ENCODE measurements around the gene AIG1. TPM values are rescaled to one million over a fixed set of nuclear protein-coding genes. Genes with fewer than 3 reads are reported as not detected.
"Not testable (repeated sequence)": the region's sequence is repeated elsewhere in the genome, so short reads cannot be mapped to it uniquely, and the experiment has no call there.

The AIG1 gene
- total RNA-seq, 1 donor from 2014 or later: 81.4 TPM

DNA sequence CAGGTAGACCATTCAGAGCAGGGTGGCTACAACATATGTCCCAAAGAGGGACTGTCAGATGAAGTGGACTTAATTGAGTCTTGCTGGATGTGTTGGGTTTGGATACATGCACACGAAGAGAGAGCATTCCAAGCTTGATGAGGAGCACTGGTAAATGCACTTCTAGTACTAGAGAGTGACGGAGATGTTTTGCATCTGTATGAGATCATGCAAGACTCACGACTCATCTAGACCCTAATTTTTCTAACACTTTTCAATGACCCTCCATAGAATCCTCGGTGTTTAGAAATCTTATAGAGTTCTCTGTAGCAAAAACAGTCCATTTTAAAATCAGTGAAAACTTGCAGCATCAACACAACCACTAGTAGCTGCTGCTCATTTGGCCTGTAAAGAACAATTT lies 4.8 kb upstream of the AIG1 start:
- DNase-seq (ENCODE audit: low spot score): no peak

- DNase-seq (ENCODE audit: low spot score): no peak
These were observed 1.7 kb upstream of the AIG1 start for GRCh38 chr6:143058987-143059386.

DNA sequence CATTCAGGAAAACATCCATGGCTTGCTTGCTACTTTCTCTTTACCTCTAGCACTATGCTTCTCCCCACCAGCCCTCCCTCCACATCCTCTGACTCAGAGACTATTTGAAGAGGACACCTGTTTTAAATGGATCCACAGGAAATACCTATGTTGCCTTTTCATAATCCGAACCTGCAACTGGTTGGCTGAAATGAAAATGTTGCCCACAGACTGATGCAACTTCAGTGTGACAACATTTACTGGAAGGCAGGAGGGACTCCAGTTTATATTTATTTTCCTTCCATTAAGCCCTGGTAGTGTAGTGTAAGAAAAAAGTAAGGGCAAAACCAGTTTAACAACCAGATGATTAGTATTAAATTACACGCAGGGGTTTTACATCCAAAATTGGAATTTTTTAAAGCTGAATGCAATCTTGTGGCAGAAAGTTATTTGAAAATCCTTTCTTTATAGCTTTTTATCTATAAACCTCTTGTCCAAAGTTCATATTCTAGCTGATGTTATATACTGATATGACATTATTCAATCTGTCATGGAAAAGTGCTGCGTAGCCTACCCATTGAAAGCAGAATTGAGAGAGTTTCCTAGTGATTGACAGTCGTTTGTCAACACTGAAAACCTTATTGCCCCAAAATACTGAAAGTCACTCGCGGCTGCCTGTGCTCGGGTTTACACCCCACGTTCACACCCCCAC lies 881 bp upstream of the AIG1 start:
- no peak for DNase-seq (ENCODE audit: low spot score)

DNA sequence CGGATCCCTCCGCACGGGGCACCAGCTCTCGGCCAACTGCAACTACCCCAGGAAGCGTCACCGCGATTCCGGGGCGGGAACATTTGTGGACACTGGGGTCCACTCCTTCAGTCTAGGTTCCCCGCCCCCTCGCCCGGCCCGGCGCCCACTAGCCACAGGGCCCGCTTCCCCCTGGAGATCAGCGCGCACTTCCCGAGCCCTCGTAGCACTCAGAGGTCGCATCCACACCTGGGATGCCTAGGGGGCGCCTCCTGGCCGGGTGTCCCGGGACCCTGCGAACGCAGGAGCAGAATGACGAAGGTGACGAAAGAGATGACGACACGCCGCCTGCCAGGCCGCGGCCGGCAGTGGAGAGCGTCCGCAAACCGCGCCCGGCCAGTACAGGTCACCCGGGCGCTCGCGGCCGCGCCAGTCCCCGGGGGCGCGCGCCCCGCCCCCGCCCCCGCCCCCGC lies 309 bp upstream of the AIG1 start:
- DNase-seq (ENCODE audit: low spot score): peak; percentile 76

DNA sequence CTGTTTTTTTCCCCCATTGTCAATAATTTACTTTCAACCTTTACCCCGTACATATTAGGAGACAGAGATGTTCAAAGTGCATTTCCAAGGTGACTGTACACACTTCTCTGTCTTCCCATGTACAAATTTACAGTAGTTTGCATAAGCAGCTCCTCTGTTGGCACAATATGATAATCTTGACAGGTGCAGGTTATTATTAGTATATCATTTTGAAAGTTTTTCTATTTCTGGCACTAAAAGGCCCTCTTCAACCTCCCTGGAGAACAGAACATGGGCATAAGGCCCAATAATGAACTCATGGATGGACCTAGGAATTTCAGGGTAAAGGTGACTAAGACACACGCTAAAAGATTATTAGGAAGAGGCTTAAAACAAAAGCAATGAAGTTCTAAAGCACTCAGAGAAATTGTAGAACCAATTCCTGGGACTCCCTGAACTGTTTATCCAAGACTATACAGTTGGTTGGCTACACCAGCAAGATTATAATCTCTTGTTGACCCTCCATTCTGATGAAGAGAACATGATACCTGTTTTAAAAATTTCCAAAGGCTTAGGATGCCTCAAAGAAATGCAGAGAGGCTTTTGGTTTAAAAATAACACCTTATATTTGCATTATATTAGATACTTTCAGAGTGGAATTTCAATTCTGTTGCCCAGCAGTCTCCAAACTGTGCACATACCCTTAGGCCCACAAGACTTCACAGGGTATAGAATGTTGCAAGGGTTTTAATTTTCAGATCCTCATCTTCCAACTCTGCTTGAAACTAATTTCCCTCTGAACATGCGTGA lies 1.1 kb downstream of the AIG1 start:
- no peak for DNase-seq (ENCODE audit: low spot score)

DNA sequence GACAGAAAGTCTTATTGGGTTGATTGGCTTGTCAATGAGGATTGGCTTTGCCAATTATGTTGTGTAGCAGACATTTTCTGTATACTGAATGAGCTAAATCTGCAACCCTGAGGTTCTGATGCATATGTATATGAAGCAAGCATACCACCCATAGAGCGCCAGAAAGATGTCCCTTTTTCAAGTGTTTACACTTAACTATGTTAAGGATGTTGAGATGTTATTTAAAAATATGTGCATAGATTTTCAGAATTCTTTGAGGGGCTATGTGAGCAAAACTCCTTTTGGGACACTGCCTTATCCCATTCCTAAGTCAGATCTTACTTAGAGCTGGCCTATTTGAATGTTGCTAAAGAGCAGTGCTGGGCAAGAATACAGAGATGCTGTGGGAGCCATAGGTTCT lies 1.9 kb downstream of the AIG1 start:
- DNase-seq (ENCODE audit: low spot score): no peak

DNA sequence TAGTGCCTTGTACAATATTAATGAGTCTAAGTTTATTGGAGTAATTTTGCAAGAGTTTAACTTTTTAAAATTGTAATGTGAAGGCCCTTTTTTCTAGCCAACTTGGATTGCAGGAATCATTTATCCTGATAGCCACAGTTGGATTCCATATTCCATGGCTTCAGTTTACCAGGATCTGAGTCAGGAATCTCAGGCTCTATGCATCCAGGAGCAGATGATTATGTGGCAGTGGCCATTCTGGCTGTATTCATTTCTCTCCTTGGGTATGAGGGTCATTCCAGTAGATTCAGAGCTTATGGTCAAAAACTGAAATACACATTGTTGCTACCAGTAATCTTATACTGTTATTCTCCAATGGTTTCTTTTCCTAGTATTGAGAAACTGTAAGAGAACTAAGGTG lies 2.9 kb downstream of the AIG1 start:
- DNase-seq (ENCODE audit: low spot score): no peak

DNA sequence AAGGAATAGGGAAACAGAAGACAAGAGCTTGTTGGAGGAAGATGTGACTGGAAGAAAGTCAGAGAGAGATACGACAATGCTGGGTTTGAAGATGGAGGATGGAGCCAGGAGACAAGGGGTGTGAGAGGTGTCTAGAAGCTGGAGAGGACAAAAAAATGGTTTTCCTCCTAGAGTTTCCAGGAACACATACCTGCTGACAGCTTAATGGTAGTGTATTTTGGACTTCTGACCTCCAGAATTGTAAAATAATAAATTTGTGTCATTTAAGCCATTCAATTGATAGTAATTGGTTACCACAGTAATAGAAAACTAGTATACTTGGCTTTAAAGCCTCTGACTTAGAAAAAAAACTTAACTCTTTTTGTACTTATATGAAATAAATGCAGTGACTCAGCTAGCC lies 3.6 kb downstream of the AIG1 start:
- DNase-seq (ENCODE audit: low spot score): no peak

DNA sequence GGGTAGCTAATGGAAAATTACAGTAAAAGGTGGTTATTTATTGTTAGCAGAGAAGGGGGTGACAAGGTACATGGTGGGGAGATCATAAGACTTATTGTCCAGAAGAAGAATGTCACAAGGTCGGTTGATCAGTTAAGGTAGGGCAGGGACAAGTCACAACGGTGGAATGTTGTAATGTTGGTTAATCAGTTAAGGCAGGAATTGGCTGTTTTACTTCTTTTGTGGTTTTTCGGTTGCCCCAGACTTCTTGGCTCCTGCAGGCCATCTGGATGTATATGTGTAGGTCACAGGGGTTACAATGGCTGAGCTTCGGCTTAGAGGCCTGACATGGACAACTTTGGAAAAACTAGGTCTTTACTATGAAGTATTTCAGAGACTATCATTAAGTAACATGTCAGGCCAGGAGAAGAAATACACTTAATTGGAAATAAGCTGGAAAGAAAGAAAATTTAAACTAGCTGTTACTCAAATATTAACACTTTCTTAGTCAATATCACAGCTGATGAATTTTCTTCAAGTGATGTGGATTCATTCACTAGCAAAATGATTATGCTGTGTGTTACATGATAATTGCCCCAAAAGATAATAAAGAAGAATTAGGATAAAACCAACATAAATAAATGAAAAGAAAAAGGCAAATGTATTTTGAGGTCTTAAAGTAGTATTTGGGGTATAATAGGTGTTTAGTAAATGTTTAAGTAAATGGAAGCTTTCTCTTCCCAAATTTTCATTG lies 4.4 kb downstream of the AIG1 start:
- no peak for DNase-seq (ENCODE audit: low spot score)

GRCh38 chr6:143068001-143068400 lies 7.3 kb downstream of the AIG1 start:
- DNase-seq (ENCODE audit: low spot score): no peak

- DNase-seq (ENCODE audit: low spot score): no peak
These were observed 13.4 kb downstream of the AIG1 start for GRCh38 chr6:143074101-143074500.

DNA sequence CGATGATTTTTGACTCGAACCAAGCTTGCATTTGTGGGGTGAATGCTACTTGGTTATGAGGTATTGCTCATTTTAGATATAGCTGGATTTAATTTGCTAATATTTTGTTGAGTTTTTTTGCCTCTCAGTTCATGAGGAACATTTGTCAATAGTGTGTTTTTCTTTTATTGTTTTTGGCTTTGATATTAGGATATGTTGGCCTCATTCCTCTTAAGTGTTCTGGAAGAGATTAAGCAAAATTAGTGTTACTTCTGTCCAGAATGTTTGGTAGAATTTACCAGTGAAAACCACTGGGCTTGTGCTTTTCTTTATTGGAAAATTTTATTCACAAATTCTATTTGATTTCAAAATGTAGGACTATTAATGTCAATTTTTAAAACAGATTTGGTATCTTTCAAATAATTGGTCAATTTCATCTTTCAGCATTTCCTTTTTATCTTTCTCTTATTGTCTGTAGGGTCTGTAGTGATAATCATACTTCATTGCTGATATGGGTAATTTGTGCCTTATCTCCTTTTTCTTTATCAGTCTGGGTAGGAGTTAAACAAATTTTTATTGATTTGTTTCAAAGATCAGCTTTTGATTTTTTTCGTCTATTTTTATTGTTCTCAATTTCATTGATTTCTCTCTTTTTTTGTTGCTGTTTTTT lies 14.1 kb downstream of the AIG1 start:
- DNase-seq (ENCODE audit: low spot score): no peak

DNA sequence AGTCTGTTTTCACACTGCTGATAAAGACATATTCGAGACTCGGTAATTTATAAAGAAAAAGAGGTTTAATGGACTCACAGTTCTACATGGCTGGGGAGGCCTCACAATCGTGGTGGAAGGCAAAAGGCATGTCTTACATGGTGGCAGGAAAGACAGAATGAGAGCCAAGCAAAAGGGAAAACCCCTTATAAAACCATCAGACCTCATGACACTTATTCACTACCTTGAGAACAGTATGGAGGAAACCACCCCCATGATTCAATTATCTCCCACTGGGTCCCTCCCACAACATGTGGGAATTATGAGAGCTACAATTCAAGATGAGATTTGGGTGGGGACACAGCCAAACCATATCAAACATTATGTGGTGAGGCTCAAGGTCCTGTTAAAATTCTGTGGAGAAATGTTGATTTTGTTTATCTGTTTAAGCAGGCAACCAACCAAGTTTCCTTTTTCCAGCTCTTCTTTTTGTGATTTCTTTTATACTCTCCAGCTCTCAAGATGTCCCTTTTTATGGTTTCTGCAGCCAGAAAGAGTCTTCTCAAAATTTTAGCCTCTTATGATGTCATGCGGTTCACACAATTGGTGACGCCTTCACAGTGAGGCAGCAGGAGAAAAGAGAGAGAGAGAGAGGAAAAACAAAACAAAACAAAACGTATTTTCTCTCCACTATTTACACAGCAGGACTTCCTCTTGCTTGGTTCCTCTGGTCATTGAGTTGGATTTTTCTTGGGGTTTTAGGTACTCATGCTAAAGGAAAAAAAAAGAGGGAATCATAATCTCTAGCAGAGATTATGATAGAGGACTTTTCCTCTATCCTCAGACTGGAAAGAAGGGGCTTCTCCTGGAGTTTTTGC lies 18.0 kb downstream of the AIG1 start:
- DNase-seq (ENCODE audit: low spot score): no peak

DNA sequence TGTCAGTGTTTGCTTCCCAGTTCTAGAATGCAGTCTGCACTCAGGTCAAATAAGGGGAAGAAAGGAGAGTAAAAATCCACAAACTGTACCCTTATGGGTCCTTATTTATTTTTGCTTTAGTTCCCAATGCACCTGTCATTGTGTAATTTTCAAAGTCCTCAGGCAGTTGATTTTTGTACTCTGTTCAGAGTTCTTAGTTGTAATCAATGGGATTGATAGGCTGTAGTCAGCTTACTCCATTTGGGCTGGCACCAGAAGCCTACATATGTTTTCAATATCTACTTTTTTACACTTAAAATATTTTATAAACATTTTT lies 18.6 kb downstream of the AIG1 start:
- no peak for DNase-seq (ENCODE audit: low spot score)

- DNase-seq (ENCODE audit: low spot score): not testable (repeated sequence)
These were observed 21.6 kb downstream of the AIG1 start for GRCh38 chr6:143082274-143082673.

DNA sequence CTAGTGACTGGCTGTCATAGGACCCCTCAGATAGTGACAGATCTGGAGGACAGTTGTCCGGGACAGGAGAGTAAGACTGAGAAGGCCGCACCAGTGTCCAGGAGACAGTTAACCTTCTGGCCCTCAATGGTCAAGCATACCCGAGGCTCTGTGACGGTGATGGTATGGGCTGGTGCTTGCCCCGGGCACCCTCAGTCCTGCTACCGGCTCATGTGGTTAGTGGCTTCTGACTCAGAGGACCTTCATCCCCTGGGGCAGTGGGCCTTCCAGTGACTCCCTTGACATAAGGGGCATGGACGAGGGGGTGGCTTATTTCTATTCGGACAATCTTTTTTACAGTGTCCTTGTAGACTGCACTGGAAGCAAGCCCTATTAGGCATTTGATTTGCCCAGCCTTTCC lies 23.3 kb downstream of the AIG1 start:
- not testable (repeated sequence) for DNase-seq (ENCODE audit: low spot score)

DNA sequence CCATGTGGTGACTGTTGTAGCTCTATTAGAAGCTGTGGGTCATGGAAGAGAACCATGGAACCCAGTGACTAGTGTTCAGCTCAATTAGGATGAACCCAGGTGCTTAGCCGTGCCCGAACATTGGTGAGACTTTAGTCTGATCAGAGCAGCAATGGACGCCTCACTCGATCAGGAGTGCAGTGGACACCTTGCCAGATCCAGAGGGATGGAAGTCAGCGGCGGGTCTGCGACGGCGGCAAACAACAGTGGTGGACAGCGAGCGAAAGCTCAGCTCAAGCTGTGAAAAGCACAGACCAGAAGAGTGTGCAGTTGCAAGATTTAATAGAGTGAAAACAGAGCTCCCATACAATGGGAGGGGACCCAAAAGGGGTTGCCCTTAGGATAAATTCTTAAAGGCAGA lies 26.6 kb downstream of the AIG1 start:
- DNase-seq (ENCODE audit: low spot score): not testable (repeated sequence)

- DNase-seq (ENCODE audit: low spot score): no peak
These were observed 27.2 kb downstream of the AIG1 start for GRCh38 chr6:143087856-143088255.

DNA sequence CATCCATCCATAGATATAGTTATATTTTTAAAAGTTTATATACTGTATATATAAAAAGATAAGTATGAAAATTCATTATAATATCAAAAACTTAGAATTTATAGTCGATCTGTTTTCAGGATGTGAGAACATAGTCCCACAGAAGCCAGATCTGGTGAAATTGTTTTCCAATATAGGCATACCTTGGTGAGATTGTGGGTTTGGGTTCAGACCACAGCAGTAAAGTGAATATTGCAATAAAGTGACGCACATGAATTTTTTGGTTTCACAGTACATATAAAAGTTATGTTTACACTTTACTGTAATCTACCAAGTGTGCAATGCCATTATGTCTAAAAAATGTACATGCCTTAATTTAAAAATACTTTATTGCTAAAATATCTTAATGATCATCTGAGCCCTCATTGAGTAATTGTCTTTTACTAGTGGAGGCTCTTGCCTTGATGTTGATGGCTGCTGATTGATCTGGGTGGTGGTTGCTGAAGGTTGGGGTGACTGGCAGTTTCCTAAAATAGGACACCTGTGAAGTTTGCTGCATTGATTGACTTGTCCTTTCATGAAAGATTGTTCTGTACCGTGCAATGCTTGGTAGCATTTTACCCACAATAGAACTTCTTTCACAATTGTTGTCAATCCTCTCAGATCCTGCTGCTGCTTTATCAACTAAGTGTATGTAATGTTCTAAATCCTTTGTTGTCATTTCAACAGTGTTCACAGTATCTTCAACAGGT lies 29.8 kb downstream of the AIG1 start:
- DNase-seq (ENCODE audit: low spot score): no peak

- no peak for DNase-seq (ENCODE audit: low spot score)
These were observed 32.1 kb downstream of the AIG1 start for GRCh38 chr6:143092768-143093167.

- DNase-seq (ENCODE audit: low spot score): no peak
These were observed 32.6 kb downstream of the AIG1 start for GRCh38 chr6:143093290-143093689.

Data from mucosa of gallbladder (tissue), 1 donor.